PFSK-1 (cell line): ENCODE results near the gene ARNT2.

Source experiments
- FOXP2 ChIP-seq: optimal IDR thresholded peaks from 2 replicates; pipeline ENCODE3; 2011; ENCODE audit warnings: borderline replicate concordance, control low read depth, inconsistent platforms; ENCODE audit not compliant: insufficient read depth; ENCODE audit errors: extremely low read length, extremely low read depth
- POLR2AphosphoS5 ChIP-seq: IDR thresholded peaks from 2 replicates; pipeline ENCODE4 v1.6.1; 2012; ENCODE audit warnings: low read depth, mild to moderate bottlenecking, control low read depth, low read length, moderate library complexity
- REST ChIP-seq, 2 experiments: IDR thresholded peaks; 2 replicates each; pipeline versions ENCODE4 v1.6.1 to v1.8.0; 2011 to 2012; ENCODE audit warnings: low read depth in 2 of 2, low read length in 2 of 2, control low read depth in 1 of 2, inconsistent platforms in 1 of 2, mild to moderate bottlenecking in 1 of 2, moderate library complexity in 1 of 2; ENCODE audit not compliant: insufficient read depth in 1 of 2
- SIN3A ChIP-seq: IDR thresholded peaks from 2 replicates; pipeline ENCODE4 v1.6.1; 2012; ENCODE audit warnings: mild to moderate bottlenecking, low read length, moderate library complexity, borderline replicate concordance; ENCODE audit not compliant: insufficient read depth

DNA sequence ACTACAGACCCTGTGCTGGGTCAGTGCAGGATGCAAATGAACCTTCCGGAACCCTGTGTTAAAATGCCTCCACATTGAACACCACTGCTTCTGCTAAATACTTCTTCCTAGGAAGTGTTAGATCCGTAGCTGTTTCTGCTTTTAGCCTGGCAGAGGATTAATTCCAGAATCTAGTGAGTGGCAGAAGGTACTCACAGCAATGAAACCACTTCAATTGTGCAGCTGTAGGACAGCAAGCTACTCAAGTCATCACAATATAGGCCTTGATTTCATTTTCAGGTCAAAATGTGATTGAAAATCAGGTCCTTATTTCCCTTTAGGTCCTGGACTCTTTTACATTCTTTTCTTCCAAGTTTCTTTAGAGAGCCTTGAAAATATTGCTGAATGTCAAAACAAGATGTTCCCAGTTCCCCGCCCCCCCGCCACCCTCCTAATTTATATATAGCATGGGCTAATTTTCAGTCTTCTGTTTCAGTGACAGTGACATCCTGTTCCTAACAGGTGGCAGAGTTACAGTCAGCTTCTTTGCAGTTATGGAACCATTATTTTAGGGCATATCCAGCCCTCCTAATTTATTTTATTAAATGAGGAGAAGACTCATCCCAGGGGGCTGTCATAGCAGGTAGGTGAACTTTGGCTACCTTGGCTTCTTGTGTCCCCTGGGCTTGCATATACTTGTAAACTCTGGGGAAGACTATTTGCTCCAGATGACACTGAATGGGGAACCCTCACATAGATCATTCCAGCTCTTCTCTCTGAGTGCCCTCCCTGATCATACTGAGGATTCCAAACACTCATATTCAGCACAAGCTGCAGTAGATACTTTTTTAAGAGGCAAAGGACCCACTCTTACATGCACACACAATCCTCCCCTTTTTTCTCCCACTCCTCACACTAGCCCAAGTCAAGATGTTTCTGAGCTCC, 28.0 kb upstream of the ARNT2 start:
- TF ChIP-seq REST (IDR thresholded peaks at IDR 0.05; ENCODE audit: insufficient read depth in 1 of 2, low read depth in 2 of 2, low read length in 2 of 2) (no peak), POLR2AphosphoS5 (no peak), FOXP2 (no peak), SIN3A (no peak)
